GM12865 (cell line): ENCODE results near the gene PGAM1.

Experiments
- DNase-seq: peaks from one replicate; pipeline ENCODE4 v3.0.0; 2010; ENCODE audit warnings: low read depth
- H3K4me3 ChIP-seq: 2 replicates; pipeline ENCODE4 v1.5.1; 2011; ENCODE audit warnings: mild to moderate bottlenecking, low read depth, low read length, control low read depth
- CTCF ChIP-seq: IDR thresholded peaks from 2 replicates; pipeline ENCODE4 v1.5.1; 2011; ENCODE audit warnings: low read length, control low read depth, low read depth, inconsistent platforms; ENCODE audit not compliant: insufficient read depth; ENCODE audit errors: missing control alignments

The PGAM1 gene

DNA sequence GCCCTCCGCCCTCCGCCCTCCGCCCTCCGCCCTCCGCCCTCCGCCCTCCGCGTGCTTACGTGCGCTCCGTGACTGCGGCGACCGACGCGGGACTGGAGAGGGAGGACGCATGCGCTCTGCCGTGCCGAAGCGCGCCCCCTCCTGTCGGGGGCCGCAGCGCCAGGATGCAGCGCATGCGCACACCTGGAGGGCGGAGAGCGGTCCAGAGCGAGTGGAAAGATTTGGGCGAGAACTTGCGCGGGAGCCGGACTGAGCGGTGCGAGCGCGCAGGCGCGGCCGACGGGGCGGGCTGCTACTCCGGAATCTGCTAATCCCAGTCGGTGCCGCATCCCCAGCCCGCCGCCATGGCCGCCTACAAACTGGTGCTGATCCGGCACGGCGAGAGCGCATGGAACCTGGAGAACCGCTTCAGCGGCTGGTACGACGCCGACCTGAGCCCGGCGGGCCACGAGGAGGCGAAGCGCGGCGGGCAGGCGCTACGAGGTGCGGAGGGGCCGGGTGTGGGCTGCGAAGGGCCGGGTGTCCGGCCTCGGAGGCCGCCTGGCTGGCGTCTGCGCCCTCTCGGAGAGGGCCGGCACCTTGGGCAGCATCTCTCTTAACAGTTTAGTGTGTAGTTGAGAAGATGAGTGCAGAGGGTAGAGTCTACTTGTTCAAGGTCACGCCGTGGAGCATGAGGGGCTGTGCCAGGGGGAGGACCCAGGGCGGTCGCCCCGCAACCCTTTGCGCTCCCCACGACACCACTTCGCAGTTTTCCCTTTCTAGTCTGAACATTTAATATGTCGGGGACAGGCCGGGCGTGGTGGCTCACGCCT, at the start of gene PGAM1:
TSS of gene PGAM1 (plus strand) at position 228 of the 812 bp plus-strand sequence. CDS start at position 345, 117 bp downstream.
- peak within 1 kb of the TSS; percentile 99 for H3K4me3 ChIP-seq
- peak; percentile 99 for DNase-seq
- TF ChIP-seq CTCF: peak; percentile 91

DNA sequence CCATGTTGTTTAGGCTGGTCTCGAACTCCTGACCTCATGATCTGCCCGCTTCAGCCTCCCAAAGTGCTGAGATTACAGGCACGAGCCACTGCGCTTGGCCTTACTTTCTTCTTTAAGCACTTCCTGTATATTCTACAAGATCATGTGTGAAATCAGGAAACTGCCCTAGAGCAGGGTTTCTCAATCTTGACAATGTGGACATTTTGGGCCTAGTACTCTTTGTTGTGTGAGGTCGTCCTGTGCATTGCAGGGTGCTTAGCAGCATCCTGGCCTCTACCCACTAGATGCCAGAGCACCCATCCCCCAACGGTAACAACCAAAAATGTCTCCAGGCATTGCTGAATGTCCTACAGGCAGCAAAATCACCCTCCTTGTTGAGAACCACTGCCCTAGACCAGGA, 49.6 kb upstream of the PGAM1 start:
- H3K4me3 ChIP-seq: no peak overlapping the region
- DNase-seq: no peak
- no peak for TF ChIP-seq CTCF

GRCh38 chr10:97378933-97379921, 46.8 kb upstream of the PGAM1 start:
- TF ChIP-seq CTCF: no peak
- no peak overlapping the region for H3K4me3 ChIP-seq
- DNase-seq: no peak

DNA sequence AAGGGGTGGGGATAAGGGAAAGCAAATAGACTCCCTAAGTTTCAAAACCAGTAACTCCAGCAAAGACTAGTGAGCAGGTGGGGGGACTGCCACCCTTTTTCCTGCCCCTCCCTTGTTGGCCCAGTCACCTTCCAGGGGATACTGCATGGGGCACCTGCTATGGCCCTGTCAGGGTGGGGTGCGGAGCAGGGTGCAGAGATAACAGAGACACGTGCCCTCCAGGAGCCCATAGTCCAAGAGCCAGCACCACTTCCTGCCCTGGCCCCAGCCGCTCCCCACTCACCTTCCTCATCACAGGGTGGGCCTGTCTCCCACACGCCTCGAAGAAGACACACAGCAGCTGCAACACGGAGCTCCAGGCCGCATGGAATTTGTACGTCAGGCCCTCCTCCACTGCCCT, 45.5 kb upstream of the PGAM1 start:
- no peak for TF ChIP-seq CTCF

GRCh38 chr10:97381626-97382025, 44.4 kb upstream of the PGAM1 start:
- TF ChIP-seq CTCF: no peak
- H3K4me3 ChIP-seq: no peak overlapping the region
- no peak for DNase-seq

More for the DNA sequence above, 45.5 kb upstream of the PGAM1 start:
- DNase-seq: no peak
- H3K4me3 ChIP-seq: no peak overlapping the region

- DNase-seq: no peak
- H3K4me3 ChIP-seq: no peak overlapping the region
- no peak for TF ChIP-seq CTCF
Observed at GRCh38 chr10:97383159-97383558, 42.8 kb upstream of the PGAM1 start.
